ENCODE measurements around the gene RAD51B. TPM values are rescaled to one million over a fixed set of nuclear protein-coding genes. Genes with fewer than 3 reads are reported as not detected.
A peak's percentile ranks its signal among the peaks of the same experiment; 100 is the strongest.

The RAD51B gene
- total RNA-seq, 2 experiments from 2014 or later, result 43.6 to 50.7 TPM

- ATAC-seq (ENCODE audit: low read depth), result no peak
- DNase-seq, result no peak
- POLR2A ChIA-PET, result no interaction called here
- H3K27me3 Mint-ChIP-seq, result no peaks in the 10 kb centered on the region
- H3K27ac Mint-ChIP-seq, result no peak overlapping the region
- H3K4me3 Mint-ChIP-seq, result no peak overlapping the region
- peaks cover 19% of the 10 kb centered on the region for H3K4me1 Mint-ChIP-seq
- peaks cover 10% of the 10 kb centered on the region for H3K36me3 Mint-ChIP-seq
- H3K9me3 Mint-ChIP-seq, result peaks cover 3% of the 10 kb centered on the region
These were observed 520.7 kb downstream of the RAD51B start for GRCh38 chr14:68340262-68340661.

- POLR2A ChIA-PET, result no interaction called here
- peaks cover 20% of the 10 kb centered on the region for H3K4me1 Mint-ChIP-seq
- DNase-seq, result no peak
- no peak overlapping the region for H3K4me3 Mint-ChIP-seq
- peaks cover 17% of the 10 kb centered on the region for H3K36me3 Mint-ChIP-seq
- H3K9me3 Mint-ChIP-seq, result peaks cover 7% of the 10 kb centered on the region
- ATAC-seq (ENCODE audit: low read depth), result peak; percentile 30
- H3K27me3 Mint-ChIP-seq, result no peaks in the 10 kb centered on the region
- H3K27ac Mint-ChIP-seq, result no peak overlapping the region
These were observed 522.0 kb downstream of the RAD51B start for GRCh38 chr14:68341411-68342212.

DNA sequence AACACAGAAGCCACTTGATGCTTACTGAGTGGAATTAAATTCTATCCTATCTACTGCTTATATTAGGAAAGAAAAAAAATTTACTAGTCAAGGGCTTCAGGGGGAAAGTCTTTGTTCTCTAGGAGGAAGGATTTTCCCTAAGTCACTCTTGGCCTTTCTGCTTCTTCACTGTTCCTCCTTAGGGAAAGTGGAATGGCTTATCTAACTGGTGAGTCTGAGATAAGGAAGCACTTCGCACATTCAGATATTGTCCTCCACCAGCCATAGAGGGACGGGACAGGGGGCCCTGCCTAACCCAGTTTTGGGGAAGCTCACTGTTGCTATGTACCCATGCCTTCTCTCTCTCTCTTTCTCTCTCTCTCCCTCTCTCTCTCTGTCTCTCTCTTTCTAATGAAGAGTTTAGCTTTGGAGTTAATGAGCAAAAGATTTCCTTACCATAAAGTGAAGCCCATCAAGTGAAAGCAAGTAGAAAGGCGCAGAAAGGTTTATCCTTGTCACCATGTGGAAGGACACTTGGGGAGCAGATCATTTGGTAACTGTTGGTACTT, 522.7 kb downstream of the RAD51B start:
- Mint-ChIP-seq H3K27me3 (no peaks in the 10 kb centered on the region), H3K9me3 (peaks cover 10% of the 10 kb centered on the region), H3K4me1 (peaks cover 14% of the 10 kb centered on the region), H3K36me3 (peaks cover 21% of the 10 kb centered on the region), H3K4me3 (no peak overlapping the region), H3K27ac (peak overlapping the region; percentile 38)
- POLR2A ChIA-PET, result no interaction called here
- no peak for ATAC-seq (ENCODE audit: low read depth)
- DNase-seq, result no peak

- ATAC-seq (ENCODE audit: low read depth) (no peak), DNase-seq (no peak)
- Mint-ChIP-seq H3K9me3 (peaks cover 10% of the 10 kb centered on the region), H3K4me3 (no peak overlapping the region), H3K27me3 (no peaks in the 10 kb centered on the region), H3K4me1 (peaks cover 12% of the 10 kb centered on the region), H3K36me3 (peaks cover 22% of the 10 kb centered on the region), H3K27ac (no peak overlapping the region)
- POLR2A ChIA-PET, result no interaction called here
These were observed 524.0 kb downstream of the RAD51B start for GRCh38 chr14:68343534-68344118.

GRCh38 chr14:68345738-68346137, 526.2 kb downstream of the RAD51B start:
- DNase-seq (no peak), ATAC-seq (ENCODE audit: low read depth) (no peak)
- H3K27me3 Mint-ChIP-seq, result no peaks in the 10 kb centered on the region
- peaks cover 12% of the 10 kb centered on the region for H3K4me1 Mint-ChIP-seq
- H3K27ac Mint-ChIP-seq, result no peak overlapping the region
- peaks cover 22% of the 10 kb centered on the region for H3K36me3 Mint-ChIP-seq
- H3K4me3 Mint-ChIP-seq, result no peak overlapping the region
- peaks cover 10% of the 10 kb centered on the region for H3K9me3 Mint-ChIP-seq
- POLR2A ChIA-PET, result no interaction called here

- peaks cover 25% of the 10 kb centered on the region for H3K36me3 Mint-ChIP-seq
- ATAC-seq (ENCODE audit: low read depth) (no peak), DNase-seq (no peak)
- H3K27me3 Mint-ChIP-seq, result no peaks in the 10 kb centered on the region
- peaks cover 8% of the 10 kb centered on the region for H3K4me1 Mint-ChIP-seq
- H3K9me3 Mint-ChIP-seq, result peaks cover 10% of the 10 kb centered on the region
- H3K27ac Mint-ChIP-seq, result peak overlapping the region; percentile 35
- POLR2A ChIA-PET, result no interaction called here
- no peak overlapping the region for H3K4me3 Mint-ChIP-seq
These were observed 527.2 kb downstream of the RAD51B start for GRCh38 chr14:68346556-68347343.

- DNase-seq (no peak), ATAC-seq (ENCODE audit: low read depth) (no peak)
- H3K27me3 Mint-ChIP-seq, result no peaks in the 10 kb centered on the region
- H3K27ac Mint-ChIP-seq, result no peak overlapping the region
- peaks cover 23% of the 10 kb centered on the region for H3K36me3 Mint-ChIP-seq
- POLR2A ChIA-PET, result no interaction called here
- peaks cover 1% of the 10 kb centered on the region for H3K4me1 Mint-ChIP-seq
- peaks cover 7% of the 10 kb centered on the region for H3K9me3 Mint-ChIP-seq
- H3K4me3 Mint-ChIP-seq, result no peak overlapping the region
These were observed 530.5 kb downstream of the RAD51B start for GRCh38 chr14:68349900-68350629.

GRCh38 chr14:68355415-68355814, 535.8 kb downstream of the RAD51B start:
- DNase-seq (no peak), ATAC-seq (ENCODE audit: low read depth) (no peak)
- Mint-ChIP-seq H3K9me3 (no peaks in the 10 kb centered on the region), H3K27me3 (no peaks in the 10 kb centered on the region), H3K4me3 (no peak overlapping the region), H3K27ac (no peak overlapping the region), H3K36me3 (peaks cover 15% of the 10 kb centered on the region), H3K4me1 (peaks cover 9% of the 10 kb centered on the region)
- POLR2A ChIA-PET, result no interaction called here

GRCh38 chr14:68357777-68358176, 538.2 kb downstream of the RAD51B start:
- no peak for ATAC-seq (ENCODE audit: low read depth)
- POLR2A ChIA-PET, result no interaction called here
- no peaks in the 10 kb centered on the region for H3K9me3 Mint-ChIP-seq

GRCh38 chr14:68358500-68358899, 538.9 kb downstream of the RAD51B start:
- Mint-ChIP-seq H3K27ac (no peak overlapping the region), H3K4me1 (peaks cover 11% of the 10 kb centered on the region), H3K36me3 (peaks cover 10% of the 10 kb centered on the region), H3K9me3 (no peaks in the 10 kb centered on the region), H3K4me3 (no peak overlapping the region), H3K27me3 (no peaks in the 10 kb centered on the region)
- no peak for DNase-seq
- POLR2A ChIA-PET, result no interaction called here
- ATAC-seq (ENCODE audit: low read depth), result no peak

More at GRCh38 chr14:68357777-68358176, 538.2 kb downstream of the RAD51B start:
- Mint-ChIP-seq H3K36me3 (peaks cover 12% of the 10 kb centered on the region), H3K27ac (no peak overlapping the region), H3K4me3 (no peak overlapping the region), H3K27me3 (no peaks in the 10 kb centered on the region), H3K4me1 (peaks cover 10% of the 10 kb centered on the region)
- DNase-seq, result no peak

GRCh38 chr14:68359022-68359836, 539.6 kb downstream of the RAD51B start:
- peaks cover 10% of the 10 kb centered on the region for H3K36me3 Mint-ChIP-seq
- H3K27me3 Mint-ChIP-seq, result no peaks in the 10 kb centered on the region
- POLR2A ChIA-PET, result interaction anchor here (0.6 kb wide), 1 partner anchor 439 kb away, joined by 4 read pairs; no protein-coding TSS in a partner anchor
- H3K4me3 Mint-ChIP-seq, result no peak overlapping the region
- H3K4me1 Mint-ChIP-seq, result peaks cover 11% of the 10 kb centered on the region
- ATAC-seq (ENCODE audit: low read depth), result no peak
- no peaks in the 10 kb centered on the region for H3K9me3 Mint-ChIP-seq
- peak overlapping the region; percentile 15 for H3K27ac Mint-ChIP-seq
- no peak for DNase-seq

GRCh38 chr14:68359837-68360552, 540.4 kb downstream of the RAD51B start:
- POLR2A ChIA-PET, result interaction anchor here (0.6 kb wide), 1 partner anchor 438 kb away, joined by 4 read pairs; no protein-coding TSS in a partner anchor
- H3K4me1 Mint-ChIP-seq, result peaks cover 11% of the 10 kb centered on the region
- H3K9me3 Mint-ChIP-seq, result no peaks in the 10 kb centered on the region
- ATAC-seq (ENCODE audit: low read depth) (no peak), DNase-seq (no peak)
- H3K27me3 Mint-ChIP-seq, result no peaks in the 10 kb centered on the region
- peaks cover 10% of the 10 kb centered on the region for H3K36me3 Mint-ChIP-seq
- no peak overlapping the region for H3K27ac Mint-ChIP-seq
- no peak overlapping the region for H3K4me3 Mint-ChIP-seq
